ENCODE data around the gene PIANP.

The PIANP gene

DNA sequence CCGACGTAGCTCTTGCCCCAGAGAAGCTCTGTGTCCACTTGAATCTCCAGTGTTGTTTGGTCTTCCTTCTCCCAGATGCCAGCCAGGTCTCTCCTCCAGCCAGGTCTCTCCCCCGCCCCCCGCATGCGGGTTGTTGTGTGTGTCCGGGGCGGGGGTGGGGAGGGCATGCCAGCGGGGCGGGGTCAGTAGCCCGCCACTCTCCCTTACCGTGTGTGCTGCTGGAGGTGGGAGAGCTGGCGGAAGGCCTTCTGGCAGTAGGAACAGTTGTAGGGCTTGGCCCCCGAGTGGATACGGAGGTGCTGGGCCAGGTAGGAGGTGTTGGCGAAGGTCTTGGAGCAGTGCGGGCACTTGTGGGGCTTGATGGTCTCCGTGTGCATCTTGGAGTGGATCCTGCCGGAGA is 28.5 kb downstream of the PIANP start:
- DNase-seq (ENCODE audit: low spot score), result no peak

DNA sequence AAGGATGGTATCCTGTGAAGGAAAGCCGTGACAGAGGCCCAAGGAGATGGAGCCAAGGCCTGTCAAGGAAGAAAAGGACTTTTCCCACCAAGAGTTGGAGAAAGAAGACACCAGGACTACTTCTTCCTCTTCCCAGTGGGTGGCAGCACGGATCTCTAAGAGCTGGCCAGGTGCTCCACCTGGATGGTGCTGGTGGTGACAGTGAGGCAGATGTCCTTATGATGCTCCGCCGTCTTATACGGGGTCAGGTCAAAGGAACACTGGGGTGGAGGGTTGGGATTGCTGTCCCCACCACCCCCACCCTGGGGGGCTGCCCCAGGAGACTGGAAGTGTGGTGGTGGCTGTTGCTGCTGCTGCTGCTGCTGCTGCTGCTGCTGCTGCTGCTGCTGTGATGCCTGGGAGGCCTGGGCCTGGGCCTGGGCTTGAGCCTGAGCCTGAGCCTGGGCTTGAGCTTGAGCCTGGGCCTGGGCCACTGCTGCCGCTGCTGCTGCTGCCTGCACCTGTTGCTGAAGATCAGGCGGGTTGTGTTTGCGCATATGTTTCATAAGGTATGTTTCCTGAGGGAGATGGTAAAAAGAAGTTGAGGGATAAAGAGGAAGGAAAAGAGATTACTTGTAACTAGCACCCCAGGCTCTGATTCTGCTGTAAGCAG is 32.9 kb downstream of the PIANP start:
- DNase-seq (ENCODE audit: low spot score), result no peak

DNA sequence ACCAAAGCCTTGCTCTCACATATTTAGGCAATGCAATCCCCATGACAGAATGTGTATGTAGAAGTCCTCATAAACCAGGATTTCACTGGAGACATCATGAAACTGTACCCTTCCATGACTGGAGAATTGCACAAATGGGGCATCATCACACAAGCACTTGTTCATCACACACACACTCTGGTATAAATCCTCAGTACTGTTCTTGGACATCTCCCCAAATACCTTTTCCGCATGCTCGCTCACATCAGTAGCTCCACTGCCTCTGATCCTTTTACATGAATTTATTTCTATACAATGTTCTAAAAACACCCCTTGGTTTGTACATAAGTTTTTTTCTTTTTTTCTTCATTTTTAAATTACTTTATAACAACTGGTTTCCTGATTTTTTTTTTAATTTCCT is 34.4 kb downstream of the PIANP start:
- no peak for DNase-seq (ENCODE audit: low spot score)

DNA sequence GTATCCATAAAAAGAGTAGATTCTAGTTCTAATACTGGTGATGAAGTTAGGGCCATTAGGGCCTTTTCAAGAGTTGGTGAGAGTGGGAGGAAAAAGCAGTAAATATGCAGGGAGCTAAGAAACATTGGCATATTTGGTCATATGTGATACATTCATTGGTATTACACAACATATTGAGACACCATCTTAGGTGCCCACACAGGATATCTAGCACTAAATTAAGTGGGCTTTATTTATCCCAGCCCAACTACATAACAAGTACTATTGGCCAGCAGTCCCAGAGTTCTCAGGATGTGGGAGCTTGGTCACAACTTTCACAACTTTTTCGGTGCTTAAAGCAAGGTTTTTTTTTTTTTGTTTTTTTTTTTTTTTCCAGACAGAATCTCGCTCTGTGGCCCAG is 35.7 kb downstream of the PIANP start:
- no peak for DNase-seq (ENCODE audit: low spot score)

DNA sequence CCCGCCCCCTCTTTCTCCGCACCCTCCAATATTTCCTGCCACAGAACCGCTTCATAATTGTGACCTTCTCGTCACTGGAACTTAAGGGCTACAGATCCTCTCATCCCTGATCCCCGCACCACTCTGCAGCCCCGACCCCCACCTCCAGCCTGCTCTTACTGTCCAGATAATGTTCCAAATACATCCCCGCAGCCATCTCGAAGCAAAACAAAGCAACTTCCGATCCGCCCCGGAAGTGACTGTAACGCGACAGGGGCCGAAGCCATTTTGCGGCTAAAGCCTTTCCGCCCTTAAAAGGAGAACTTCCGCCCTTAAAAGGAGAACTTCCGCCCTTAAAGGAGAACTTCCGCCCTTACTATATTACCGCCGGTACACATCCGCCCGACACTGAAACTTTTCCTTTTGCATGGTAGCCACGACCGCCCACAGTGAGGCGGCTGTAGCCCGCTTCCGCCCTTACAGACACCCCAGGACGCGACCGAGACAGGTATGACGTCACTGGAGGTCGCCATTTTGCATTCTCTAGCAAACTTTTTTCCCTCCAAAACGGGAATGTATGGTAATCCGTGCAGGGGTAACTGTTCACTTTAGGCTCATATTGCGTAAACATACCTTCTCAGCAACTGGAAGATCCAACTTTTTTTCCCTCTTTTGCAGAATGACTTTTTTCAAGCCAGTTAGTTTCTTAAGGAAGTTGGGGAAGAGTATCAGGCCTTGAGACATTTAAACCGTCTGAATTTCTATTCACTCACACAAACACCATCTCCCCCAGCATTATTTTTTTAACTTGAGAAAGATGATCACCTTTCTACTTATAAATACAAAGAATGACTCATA is 37.5 kb downstream of the PIANP start, which contains the start of gene ING4:
TSS of gene ING4 (minus strand) at position 214 of the 837 bp plus-strand sequence. CDS start at position 196, 18 bp downstream.
- peak; percentile 99 for DNase-seq (ENCODE audit: low spot score)

DNA sequence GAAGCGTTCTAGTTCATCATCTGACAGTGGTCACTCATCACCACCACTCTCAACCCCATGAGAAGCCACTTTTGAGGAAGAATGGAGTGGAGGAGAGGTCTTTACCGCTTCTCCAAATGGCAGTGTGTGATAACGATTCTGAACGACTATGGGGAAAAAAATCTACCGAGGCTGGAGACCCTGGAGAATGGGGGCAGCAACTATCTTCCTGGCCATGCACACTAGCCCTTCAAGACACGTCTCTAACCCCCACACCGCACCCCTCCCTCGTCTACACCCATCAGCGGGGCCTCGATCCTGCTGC is 38.1 kb downstream of the PIANP start:
- peak; percentile 70 for DNase-seq (ENCODE audit: low spot score)

DNA sequence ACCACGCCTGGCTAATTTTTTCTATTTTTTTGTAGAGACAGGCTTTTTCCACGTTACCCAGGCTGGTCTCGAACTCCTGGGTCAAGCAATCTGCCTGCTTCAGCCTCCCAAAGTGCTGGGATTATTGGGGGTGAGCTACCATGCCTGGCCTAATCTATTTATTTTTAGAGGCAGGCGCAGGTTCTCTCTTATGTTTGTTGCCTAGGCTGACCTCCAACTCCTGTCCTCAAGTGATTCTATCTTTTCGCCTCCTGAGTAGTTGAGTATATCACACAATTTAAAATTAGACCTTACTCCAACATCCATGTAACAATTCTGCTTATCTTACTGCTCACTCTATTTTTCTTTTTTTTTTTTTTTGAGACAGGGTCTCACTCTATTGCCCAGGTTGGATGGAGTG is 46.6 kb downstream of the PIANP start:
- DNase-seq (ENCODE audit: low spot score), result no peak

DNA sequence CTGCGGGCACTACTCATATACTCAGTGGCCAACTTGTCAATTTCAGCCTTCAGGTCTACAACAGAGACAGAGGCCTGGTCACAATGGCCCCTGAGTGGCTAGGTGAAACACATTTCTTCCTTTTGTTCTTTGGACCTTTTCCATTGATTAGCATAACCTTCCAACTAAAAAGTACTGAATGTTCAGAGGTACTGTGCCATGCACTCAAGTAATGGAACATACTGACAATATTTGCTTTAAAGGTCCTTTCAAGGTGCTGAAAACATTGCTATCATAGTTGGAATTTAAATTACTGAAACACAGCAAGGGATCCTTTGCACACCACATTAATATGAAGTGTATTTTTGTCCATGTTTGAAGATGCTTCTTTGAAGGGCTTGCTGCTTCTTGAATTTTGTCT is 47.3 kb downstream of the PIANP start:
- DNase-seq (ENCODE audit: low spot score), result no peak

DNA sequence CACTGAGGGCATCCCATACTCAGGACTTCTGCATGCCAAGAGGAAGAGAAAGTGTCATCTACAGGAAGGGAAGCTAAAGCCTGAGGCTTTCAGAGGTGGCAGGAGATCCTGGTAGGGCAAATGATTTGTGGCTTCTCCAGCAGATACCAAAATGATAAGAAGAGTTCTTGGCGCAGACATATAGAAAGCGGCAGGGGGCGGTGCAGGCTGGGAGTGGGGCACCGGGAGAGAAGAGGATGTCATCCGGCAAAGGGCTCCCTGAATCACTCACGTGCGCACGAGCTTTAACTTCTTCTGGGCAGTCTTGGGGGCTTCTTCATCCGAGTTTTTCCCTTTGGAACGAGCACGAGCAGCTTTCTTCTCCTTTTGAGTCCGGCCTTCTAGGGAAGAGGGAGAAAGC is 48.2 kb downstream of the PIANP start:
- no peak for DNase-seq (ENCODE audit: low spot score)

DNA sequence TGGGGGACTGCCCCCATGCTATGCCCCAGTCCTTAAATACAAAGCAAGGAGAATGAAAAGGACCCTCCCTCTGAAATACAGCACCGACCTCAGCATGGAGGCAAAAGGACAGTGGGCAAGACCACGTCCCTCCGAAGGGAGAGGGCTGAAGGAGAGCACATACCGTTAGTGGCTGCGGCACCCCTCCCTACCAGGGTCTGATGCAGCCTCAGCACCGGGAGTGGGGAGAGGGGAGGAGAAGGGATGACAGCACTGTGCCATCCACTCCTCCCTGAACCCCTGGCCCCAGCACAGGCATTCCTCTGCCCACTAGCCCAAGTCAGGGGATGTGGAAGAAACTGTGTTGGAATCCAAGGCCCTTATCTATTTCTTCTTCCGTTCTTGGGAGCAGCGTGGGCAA is 49.8 kb downstream of the PIANP start:
- no peak for DNase-seq (ENCODE audit: low spot score)

DNA sequence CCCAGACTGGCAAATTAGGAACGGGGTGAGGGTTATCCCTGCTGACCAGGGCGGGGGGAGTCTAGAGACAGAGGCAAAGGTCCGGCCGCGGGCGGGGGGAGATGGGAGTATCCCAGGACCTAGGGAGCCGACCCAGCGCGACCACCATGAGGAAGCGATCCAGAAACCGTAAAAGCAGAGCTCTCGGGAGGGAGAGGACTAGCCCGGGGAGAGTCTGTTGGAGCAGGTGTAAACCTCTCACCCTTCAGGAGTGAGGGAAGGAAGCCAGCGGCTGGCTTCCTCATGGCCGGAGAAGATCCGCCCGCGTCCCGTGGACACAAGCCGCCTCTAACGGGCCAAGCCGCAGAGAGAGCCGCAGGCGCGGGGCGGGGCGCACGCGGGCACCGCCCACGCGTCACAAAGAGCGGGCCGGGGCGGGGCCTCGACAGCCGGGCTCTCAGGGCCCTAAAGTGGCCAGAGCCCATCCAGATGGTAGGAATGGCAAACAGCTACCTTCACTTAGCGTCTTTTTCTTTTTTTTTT is 53.5 kb downstream of the PIANP start, which contains the start of gene ACRBP:
TSS of gene ACRBP (minus strand) at position 350 of the 522 bp plus-strand sequence. CDS start at position 284, 66 bp downstream.
- peak; percentile 91 for DNase-seq (ENCODE audit: low spot score)

DNA sequence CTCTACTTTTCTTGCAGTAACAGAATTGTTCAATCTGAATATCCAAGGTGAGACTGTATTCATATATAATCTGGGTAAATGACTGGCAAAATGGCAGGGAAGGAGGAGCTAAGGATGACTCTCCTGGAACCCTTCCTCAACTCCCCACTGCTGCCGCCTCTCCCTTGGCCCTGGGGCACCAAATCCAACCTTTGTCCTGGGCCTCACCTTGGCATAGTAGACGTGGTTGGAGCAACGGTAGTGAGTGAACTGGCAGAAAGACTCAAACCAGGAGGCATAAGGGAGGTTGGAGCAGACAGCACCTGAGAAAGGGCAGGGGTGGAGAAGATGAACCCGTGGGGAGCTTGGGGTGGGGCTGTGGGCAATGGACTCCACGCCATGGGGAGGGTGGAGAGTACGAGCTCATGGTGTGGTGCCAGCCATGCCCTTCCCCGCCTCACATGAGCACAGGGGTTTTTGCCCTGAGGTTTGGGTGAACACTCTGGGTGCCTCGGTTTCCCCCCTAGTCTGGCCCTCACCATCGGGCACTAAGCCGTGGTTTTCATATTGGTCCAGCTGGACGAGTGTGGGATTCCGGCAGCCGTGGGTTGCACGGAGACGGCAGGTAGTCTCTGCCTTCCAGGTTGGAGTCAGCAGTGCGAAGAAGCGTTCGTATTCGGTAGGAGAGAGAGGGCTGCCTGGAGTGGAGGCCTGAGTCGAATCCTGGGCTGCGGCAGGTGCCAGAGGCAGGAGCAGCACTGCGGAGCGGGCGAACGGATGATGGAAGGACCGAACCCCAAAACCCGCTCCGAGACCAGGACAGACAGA is 54.1 kb downstream of the PIANP start:
- DNase-seq (ENCODE audit: low spot score), result no peak

DNA sequence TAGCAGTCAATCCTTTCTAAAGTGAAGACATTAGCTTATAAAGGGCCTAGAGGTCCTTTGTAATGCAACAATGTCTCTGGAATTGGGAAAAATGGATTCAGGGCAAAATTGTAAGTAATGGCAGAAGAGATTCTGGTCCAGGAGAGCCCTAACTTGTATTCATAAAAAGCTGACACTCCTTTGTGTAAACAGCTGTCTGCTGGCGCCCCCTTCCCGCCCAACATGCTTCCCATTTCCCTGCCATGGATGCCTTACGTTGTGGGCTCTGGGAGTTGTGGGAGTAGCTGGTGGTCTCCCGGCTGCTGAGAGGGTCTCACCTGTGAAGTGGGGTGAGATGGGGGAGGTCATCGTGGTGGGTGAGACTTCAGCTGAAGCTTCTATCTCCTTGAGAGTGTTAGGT is 55.7 kb downstream of the PIANP start:
- DNase-seq (ENCODE audit: low spot score), result no peak

DNA sequence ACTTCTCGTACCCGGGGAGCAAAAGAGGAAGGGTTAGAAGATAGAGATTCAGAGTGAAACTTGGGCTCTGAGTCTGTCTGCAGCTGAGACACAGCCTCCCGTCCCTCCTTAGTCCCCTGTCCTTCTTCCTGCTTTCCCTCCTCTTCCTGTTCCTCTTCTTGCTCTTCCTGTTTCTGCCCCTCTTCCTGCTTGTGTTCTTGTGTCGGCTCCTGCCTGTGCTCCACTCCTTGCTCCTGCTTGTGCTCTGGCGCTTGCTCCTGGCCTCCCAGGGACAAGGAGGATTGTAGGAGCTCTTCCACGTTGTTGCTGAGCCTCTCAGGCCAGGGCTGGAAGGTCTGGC is 56.4 kb downstream of the PIANP start:
- DNase-seq (ENCODE audit: low spot score), result no peak
